DMS114 treated with DMSO at 0.1 percent for 48 hours (cell line): ENCODE results near the gene TRIP11.

Experiments used
- DNase-seq: peaks from one replicate; lab custom pipeline; 2025; ENCODE audit not compliant: unreplicated experiment; lab: John Stamatoyannopoulos, UW

The TRIP11 gene

DNA sequence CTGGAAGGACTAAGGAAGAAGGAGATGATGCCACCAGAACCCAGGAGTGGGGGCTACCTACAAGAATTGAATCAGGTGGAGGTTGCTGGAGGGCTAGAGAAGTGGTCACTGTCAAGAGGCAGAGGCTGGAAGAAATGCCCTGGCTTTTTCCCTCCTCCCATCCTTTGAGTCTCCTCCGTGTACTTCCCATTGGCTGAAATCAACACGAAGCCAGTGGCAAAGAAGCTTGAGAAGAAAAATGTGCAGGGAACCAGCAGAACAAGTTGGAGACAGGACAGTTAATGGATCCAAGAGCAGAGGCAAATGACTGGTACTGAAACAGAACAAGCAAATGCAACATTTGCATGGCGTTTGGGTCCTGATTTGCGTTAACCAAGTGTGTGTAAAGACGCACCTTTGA is 83.2 kb downstream of the TRIP11 start:
- no peak for DNase-seq

- no peak for DNase-seq
Observed at GRCh38 chr14:91955168-91955567, 84.7 kb downstream of the TRIP11 start.

- no peak for DNase-seq
Observed at GRCh38 chr14:91953170-91953985, 86.5 kb downstream of the TRIP11 start.

DNA sequence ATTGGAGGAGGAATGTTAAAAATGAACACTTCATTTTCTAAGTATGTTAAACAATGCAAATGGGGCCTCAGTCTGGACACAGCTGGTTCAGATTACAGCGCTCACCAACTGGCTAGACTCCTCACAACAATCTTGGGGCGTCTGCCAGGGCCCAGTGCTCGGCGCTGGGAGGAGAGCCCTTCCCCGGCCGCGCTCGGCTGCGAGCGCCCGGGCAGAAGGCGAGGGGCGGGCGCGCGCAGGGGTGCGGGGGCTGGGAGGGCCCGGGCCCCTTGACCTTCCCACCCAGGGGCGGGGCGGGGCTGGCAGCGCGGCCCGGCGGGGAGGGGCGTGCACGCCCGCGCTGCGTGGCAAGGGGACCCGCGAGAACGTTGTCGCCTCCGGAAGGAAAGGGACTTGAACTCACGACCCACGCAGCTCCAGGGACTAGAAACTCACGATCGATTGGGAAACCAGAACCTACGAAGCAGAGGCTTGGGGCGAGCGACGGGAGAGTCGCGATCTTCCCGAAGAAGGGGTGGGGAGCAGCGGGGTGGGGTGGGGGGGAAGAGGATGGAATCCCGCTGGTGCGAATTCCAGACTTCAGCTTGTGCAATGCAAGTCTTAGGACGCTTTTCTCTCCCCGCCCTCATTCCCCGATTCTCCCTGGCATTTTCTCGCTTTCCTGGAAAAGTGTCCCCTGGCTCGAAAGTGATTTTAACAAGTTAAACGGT is 92.2 kb downstream of the TRIP11 start, which contains the start of gene FBLN5:
Gene FBLN5, minus strand, starts transcription at position 220 of the 710 bp plus-strand sequence. CDS start 465 bp downstream, outside the sequence.
- DNase-seq, result no peak

GRCh38 chr14:91946622-91947474 is 93.0 kb downstream of the TRIP11 start:
- no peak for DNase-seq

- no peak for DNase-seq
Observed at GRCh38 chr14:91945751-91946621, 93.9 kb downstream of the TRIP11 start.

DNA sequence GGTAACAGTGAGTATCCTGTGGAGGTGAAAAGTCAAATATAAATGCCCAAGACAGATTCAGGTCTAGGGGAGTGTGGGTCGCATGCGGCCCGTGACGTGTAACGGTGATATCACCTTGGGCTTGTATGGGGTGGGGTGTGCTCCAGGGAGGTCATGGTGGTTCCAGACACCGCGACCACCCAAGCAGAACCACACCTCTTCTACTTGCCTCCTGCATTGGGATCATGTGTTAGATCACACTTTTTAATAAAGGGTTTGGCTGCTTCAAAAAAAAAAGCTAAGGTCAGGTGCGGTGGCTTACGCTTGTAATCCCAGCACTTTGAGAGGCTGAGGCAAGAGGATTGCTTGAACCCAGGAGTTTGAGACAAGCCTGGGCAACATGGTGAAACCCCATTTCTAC is 96.9 kb downstream of the TRIP11 start:
- DNase-seq, result no peak

DNA sequence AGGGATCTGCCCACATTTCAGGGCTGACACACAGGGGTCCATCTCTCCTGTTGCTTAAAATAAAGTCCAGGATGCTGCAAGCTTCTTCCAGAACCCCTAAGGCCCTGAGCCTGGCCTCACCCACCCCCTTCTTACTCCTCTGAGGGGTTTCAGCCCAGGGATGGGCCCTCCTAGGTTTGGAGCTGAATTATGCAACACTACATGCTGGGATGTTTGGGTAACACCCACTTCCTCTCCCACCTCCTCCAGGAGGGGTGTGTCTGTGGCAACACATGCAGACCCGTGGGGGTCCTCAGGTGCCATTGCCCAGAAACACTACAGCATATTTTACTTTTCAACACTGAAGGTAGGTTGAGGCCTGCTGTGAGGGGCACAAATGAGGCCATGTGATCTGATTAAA is 97.7 kb downstream of the TRIP11 start:
- DNase-seq, result no peak

DNA sequence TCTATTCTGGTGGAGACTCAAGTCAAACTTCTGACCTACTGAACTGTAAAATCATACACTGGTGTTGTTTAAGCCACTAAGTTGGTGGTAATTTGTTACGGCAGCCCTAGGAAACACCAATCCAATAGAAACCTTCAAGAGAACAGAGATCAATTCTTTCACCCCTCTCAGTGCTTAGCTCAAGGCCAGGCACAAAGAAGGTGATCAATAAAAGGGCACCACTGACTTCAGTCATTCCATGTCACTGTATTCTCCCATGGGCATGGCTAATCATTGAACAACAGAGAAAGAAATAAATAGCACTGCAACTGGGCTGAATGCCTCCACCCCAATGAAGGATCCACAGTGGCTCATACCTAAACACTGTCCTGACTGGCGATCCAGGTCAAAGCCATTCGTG is 99.7 kb downstream of the TRIP11 start:
- DNase-seq, result no peak

GRCh38 chr14:91935586-91935985 is 104.3 kb downstream of the TRIP11 start:
- DNase-seq, result no peak

- no peak for DNase-seq
Observed at GRCh38 chr14:91934554-91935285, 105.1 kb downstream of the TRIP11 start.

DNA sequence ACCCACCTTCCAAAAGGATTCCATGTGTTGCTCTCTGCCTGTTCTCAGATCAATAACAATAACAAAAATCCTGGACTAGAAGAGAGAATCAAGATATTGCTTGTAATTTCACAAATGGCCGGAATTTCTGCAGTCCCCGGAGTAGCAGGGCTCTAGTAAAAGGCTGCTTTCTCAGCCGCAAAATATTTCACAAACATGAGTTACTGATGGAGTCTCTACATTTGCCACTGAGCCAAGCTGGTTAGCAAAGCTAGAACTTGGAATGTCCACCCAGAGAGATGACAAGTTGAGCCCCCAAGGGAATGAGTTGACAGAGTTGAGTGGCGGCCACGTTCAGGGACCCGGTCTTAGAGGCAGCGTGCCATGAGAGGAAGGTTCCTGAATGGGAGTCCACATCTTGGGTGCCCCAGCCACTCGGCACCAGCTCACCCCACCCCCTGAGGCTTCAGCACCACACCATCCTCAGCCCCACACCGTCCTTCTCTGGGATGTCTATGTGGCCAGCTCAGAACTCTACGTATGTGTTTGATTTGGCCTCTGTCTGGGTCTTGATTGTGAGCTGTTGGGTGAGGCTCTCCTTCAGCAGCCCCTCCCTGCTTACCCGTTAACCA is 108.3 kb downstream of the TRIP11 start:
- DNase-seq, result no peak

GRCh38 chr14:91929700-91930099 is 110.2 kb downstream of the TRIP11 start:
- no peak for DNase-seq

GRCh38 chr14:91927800-91928199 is 112.1 kb downstream of the TRIP11 start:
- no peak for DNase-seq

DNA sequence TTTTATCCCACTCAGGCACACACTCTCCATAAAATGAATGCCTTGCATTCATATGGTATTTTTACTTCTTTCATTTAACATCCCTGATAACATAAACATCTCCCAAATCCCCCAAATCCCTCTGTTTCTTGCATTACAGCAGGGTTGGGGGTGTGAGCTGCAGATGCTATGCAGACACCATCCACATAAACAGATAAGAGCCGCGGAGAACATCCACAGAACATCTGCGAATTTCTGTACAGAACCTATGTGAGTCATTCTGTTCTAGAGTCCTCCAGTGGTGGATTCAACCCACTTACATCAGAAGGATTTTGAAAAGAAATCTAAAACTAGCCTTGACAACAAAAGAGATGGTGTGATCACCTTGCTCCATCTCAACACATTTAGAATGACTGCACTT is 112.7 kb downstream of the TRIP11 start:
- DNase-seq, result no peak

- no peak for DNase-seq
Observed at GRCh38 chr14:91926131-91926890, 113.5 kb downstream of the TRIP11 start.

DNA sequence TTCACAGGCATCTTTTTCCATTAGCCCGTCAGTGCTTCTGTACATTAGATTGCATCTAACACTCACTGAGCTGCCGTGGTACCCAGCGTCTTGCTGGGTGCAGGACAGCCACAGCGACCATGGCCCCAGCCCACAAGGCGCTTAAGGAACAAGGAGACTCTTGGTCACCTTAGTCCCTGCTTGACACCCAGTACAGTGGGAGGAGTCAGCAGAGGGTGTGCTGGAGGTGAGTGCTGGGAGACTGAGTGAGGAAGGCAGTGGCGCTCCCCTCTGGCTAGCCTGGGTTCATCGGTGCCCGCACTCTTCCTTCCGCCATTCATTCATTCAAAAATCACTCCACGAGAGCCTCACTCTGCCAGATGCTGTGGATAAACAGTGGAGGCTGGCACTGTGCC is 114.1 kb downstream of the TRIP11 start:
- no peak for DNase-seq

DNA sequence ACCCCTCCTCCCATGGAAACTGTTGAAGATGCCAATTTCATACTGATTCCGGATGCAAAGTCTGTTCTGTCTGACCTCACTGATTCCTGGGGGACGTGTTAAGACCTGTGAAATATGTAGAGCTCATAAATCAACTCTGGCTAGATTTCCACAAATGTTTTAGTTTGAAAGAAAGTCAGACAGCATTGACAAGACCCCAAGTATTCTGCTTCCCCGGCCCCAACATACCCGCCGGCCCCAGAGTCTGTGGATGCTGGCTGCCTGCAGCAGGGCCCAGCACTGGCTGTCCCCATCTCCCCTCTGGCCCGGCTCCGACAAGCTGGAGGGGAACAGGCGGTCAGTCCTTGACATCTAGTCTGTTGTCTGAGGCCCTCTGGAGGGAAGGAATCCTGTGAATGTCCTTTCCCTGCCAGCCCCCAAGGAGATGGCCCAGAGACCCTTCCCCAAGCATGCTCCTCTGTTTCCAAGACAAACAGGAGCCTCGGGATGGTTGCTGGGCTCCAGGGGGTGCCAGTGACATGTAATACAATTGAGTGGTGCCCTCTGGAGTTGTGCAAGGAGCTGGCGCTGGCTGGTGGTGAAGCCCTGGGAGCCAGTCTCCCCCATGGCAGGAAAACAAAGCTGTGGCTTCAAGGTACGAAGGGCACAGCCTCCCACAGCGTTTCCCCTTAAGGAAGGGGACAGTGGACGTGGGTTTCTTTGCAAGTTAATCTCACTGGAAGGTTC is 114.7 kb downstream of the TRIP11 start:
- no peak for DNase-seq
